ENCODE data around the gene RPL34.

The RPL34 gene

GRCh38 chr4:108635070-108635655, 14.8 kb downstream of the RPL34 start:
- 98% methylated on average over 6 of the region's 8 CpGs for WGBS
- Histone ChIP-seq H3K27me3 (ENCODE audit: control insufficient read depth in 1 of 2, insufficient read depth in 1 of 2, low read length in 2 of 2) (no peaks in the 10 kb centered on the region), H4K91ac (ENCODE audit: low read length) (no peak overlapping the region), H3K14ac (ENCODE audit: low read length in 2 of 2) (no peak overlapping the region), H3K4me3 (ENCODE audit: insufficient read depth in 1 of 2, low read depth in 1 of 2, low read length in 2 of 2) (no peak overlapping the region), H3K4ac (ENCODE audit: low read depth in 1 of 2, low read length in 2 of 2) (no peak overlapping the region), H3K23ac (ENCODE audit: low read length in 2 of 2) (no peak overlapping the region), H2BK12ac (ENCODE audit: low read length in 2 of 2) (no peak overlapping the region), H3K79me1 (replicated peaks; ENCODE audit: low read length, poor library complexity, severe bottlenecking) (no peaks in the 10 kb centered on the region), H3K4me2 (ENCODE audit: low read length, poor library complexity, severe bottlenecking) (no peak overlapping the region), H2AFZ (ENCODE audit: low read depth, low read length) (no peak overlapping the region), H3K4me1 (ENCODE audit: control insufficient read depth, insufficient read depth, low read depth, low read length) (no peaks in the 10 kb centered on the region), H2AK5ac (ENCODE audit: low read length, severe bottlenecking) (no peak overlapping the region), H2BK120ac (ENCODE audit: low read depth, low read length) (no peak overlapping the region), H2BK15ac (ENCODE audit: low read depth, poor library complexity, severe bottlenecking) (no peak overlapping the region), H3K9me3 (ENCODE audit: control insufficient read depth, low read length) (no peaks in the 10 kb centered on the region), H3K18ac (ENCODE audit: low read depth in 1 of 2, low read length in 2 of 2) (no peak overlapping the region), H4K8ac (ENCODE audit: low read length) (no peak overlapping the region), H3K9ac (ENCODE audit: low read length) (no peak overlapping the region), H2BK5ac (ENCODE audit: low read depth, low read length, poor library complexity, severe bottlenecking) (no peak overlapping the region), H3K27ac (ENCODE audit: low read length, poor library complexity, severe bottlenecking) (no peak overlapping the region), H3K36me3 (ENCODE audit: control insufficient read depth in 1 of 2, insufficient read depth in 2 of 2, low read depth in 1 of 2, low read length in 2 of 2) (peaks cover 11 to 57% of the 10 kb centered on the region in 2 experiments)
- no peak for DNase-seq

GRCh38 chr4:108636246-108636645, 15.9 kb downstream of the RPL34 start:
- Histone ChIP-seq H2AK5ac (ENCODE audit: low read length, severe bottlenecking) (no peak overlapping the region), H3K36me3 (ENCODE audit: control insufficient read depth in 1 of 2, insufficient read depth in 2 of 2, low read depth in 1 of 2, low read length in 2 of 2) (peaks cover 11 to 47% of the 10 kb centered on the region in 2 experiments), H2BK12ac (ENCODE audit: low read length in 2 of 2) (no peak overlapping the region), H3K79me1 (replicated peaks; ENCODE audit: low read length, poor library complexity, severe bottlenecking) (no peaks in the 10 kb centered on the region), H2BK120ac (ENCODE audit: low read depth, low read length) (no peak overlapping the region), H2BK15ac (ENCODE audit: low read depth, poor library complexity, severe bottlenecking) (no peak overlapping the region), H4K8ac (ENCODE audit: low read length) (no peak overlapping the region), H2BK5ac (ENCODE audit: low read depth, low read length, poor library complexity, severe bottlenecking) (no peak overlapping the region), H3K4me2 (ENCODE audit: low read length, poor library complexity, severe bottlenecking) (no peak overlapping the region), H2AFZ (ENCODE audit: low read depth, low read length) (no peak overlapping the region), H3K23ac (ENCODE audit: low read length in 2 of 2) (no peak overlapping the region), H3K18ac (ENCODE audit: low read depth in 1 of 2, low read length in 2 of 2) (no peak overlapping the region), H3K9me3 (ENCODE audit: control insufficient read depth, low read length) (no peaks in the 10 kb centered on the region), H3K4me3 (ENCODE audit: insufficient read depth in 1 of 2, low read depth in 1 of 2, low read length in 2 of 2) (no peak overlapping the region), H3K14ac (ENCODE audit: low read length in 2 of 2) (no peak overlapping the region), H3K4me1 (ENCODE audit: control insufficient read depth, insufficient read depth, low read depth, low read length) (no peaks in the 10 kb centered on the region), H4K91ac (ENCODE audit: low read length) (no peak overlapping the region), H3K27ac (ENCODE audit: low read length, poor library complexity, severe bottlenecking) (no peak overlapping the region), H3K9ac (ENCODE audit: low read length) (no peak overlapping the region), H3K4ac (ENCODE audit: low read depth in 1 of 2, low read length in 2 of 2) (no peak overlapping the region), H3K27me3 (ENCODE audit: control insufficient read depth in 1 of 2, insufficient read depth in 1 of 2, low read length in 2 of 2) (no peaks in the 10 kb centered on the region)
- 100% methylated on average over 1 of the region's 1 CpG for whole genome bisulfite sequencing
- DNase-seq, result no peak

GRCh38 chr4:108637856-108638255, 17.5 kb downstream of the RPL34 start:
- Histone ChIP-seq H3K36me3 (ENCODE audit: control insufficient read depth in 1 of 2, insufficient read depth in 2 of 2, low read depth in 1 of 2, low read length in 2 of 2) (peaks cover 14 to 31% of the 10 kb centered on the region in 2 experiments), H3K18ac (ENCODE audit: low read depth in 1 of 2, low read length in 2 of 2) (no peak overlapping the region), H4K91ac (ENCODE audit: low read length) (no peak overlapping the region), H3K23ac (ENCODE audit: low read length in 2 of 2) (no peak overlapping the region), H3K4me1 (ENCODE audit: control insufficient read depth, insufficient read depth, low read depth, low read length) (no peaks in the 10 kb centered on the region), H3K9me3 (ENCODE audit: control insufficient read depth, low read length) (no peaks in the 10 kb centered on the region), H3K14ac (ENCODE audit: low read length in 2 of 2) (no peak overlapping the region), H2AK5ac (ENCODE audit: low read length, severe bottlenecking) (no peak overlapping the region), H3K79me1 (replicated peaks; ENCODE audit: low read length, poor library complexity, severe bottlenecking) (no peaks in the 10 kb centered on the region), H3K4ac (ENCODE audit: low read depth in 1 of 2, low read length in 2 of 2) (no peak overlapping the region), H3K4me3 (ENCODE audit: insufficient read depth in 1 of 2, low read depth in 1 of 2, low read length in 2 of 2) (no peak overlapping the region), H2AFZ (ENCODE audit: low read depth, low read length) (no peak overlapping the region), H2BK15ac (ENCODE audit: low read depth, poor library complexity, severe bottlenecking) (no peak overlapping the region), H3K27ac (ENCODE audit: low read length, poor library complexity, severe bottlenecking) (no peak overlapping the region), H3K4me2 (ENCODE audit: low read length, poor library complexity, severe bottlenecking) (no peak overlapping the region), H4K8ac (ENCODE audit: low read length) (no peak overlapping the region), H3K9ac (ENCODE audit: low read length) (no peak overlapping the region), H2BK12ac (ENCODE audit: low read length in 2 of 2) (no peak overlapping the region), H2BK5ac (ENCODE audit: low read depth, low read length, poor library complexity, severe bottlenecking) (peak overlapping the region; percentile 58), H2BK120ac (ENCODE audit: low read depth, low read length) (no peak overlapping the region), H3K27me3 (ENCODE audit: control insufficient read depth in 1 of 2, insufficient read depth in 1 of 2, low read length in 2 of 2) (no peaks in the 10 kb centered on the region)
- peak; percentile 15 for DNase-seq
- WGBS, result 86% methylated on average over 1 of the region's 2 CpGs

GRCh38 chr4:108644237-108644636, 23.9 kb downstream of the RPL34 start:
- WGBS, result no CpG with 5 or more reads among the region's 1 CpG
- H3K27me3 ChIP-seq (ENCODE audit: control insufficient read depth in 1 of 2, insufficient read depth in 1 of 2, low read length in 2 of 2), result no peaks in the 10 kb centered on the region
- H3K4me2 ChIP-seq (ENCODE audit: low read length, poor library complexity, severe bottlenecking), result no peak overlapping the region
- DNase-seq, result peak; percentile 25
- peaks cover 3% of the 10 kb centered on the region for H3K4me1 ChIP-seq (ENCODE audit: control insufficient read depth, insufficient read depth, low read depth, low read length)
- no peak overlapping the region for H3K4ac ChIP-seq (ENCODE audit: low read depth in 1 of 2, low read length in 2 of 2)
- H2BK12ac ChIP-seq (ENCODE audit: low read length in 2 of 2), result no peak overlapping the region
- no peak overlapping the region for H2BK120ac ChIP-seq (ENCODE audit: low read depth, low read length)
- no peak overlapping the region for H3K18ac ChIP-seq (ENCODE audit: low read depth in 1 of 2, low read length in 2 of 2)
- H2AFZ ChIP-seq (ENCODE audit: low read depth, low read length), result no peak overlapping the region
- H2BK5ac ChIP-seq (ENCODE audit: low read depth, low read length, poor library complexity, severe bottlenecking), result no peak overlapping the region
- H3K14ac ChIP-seq (ENCODE audit: low read length in 2 of 2), result no peak overlapping the region
- no peaks in the 10 kb centered on the region for H3K79me1 ChIP-seq (replicated peaks; ENCODE audit: low read length, poor library complexity, severe bottlenecking)
- no peak overlapping the region for H3K23ac ChIP-seq (ENCODE audit: low read length in 2 of 2)
- no peak overlapping the region for H3K4me3 ChIP-seq (ENCODE audit: insufficient read depth in 1 of 2, low read depth in 1 of 2, low read length in 2 of 2)
- H3K36me3 ChIP-seq (ENCODE audit: control insufficient read depth in 1 of 2, insufficient read depth in 2 of 2, low read depth in 1 of 2, low read length in 2 of 2), result peaks cover 0 to 3% of the 10 kb centered on the region in 2 experiments
- no peak overlapping the region for H2AK5ac ChIP-seq (ENCODE audit: low read length, severe bottlenecking)
- peak overlapping the region; percentile 43 for H3K27ac ChIP-seq (ENCODE audit: low read length, poor library complexity, severe bottlenecking)
- H4K8ac ChIP-seq (ENCODE audit: low read length), result no peak overlapping the region
- peak overlapping the region; percentile 59 for H3K9ac ChIP-seq (ENCODE audit: low read length)
- no peaks in the 10 kb centered on the region for H3K9me3 ChIP-seq (ENCODE audit: control insufficient read depth, low read length)
- no peak overlapping the region for H2BK15ac ChIP-seq (ENCODE audit: low read depth, poor library complexity, severe bottlenecking)
- H4K91ac ChIP-seq (ENCODE audit: low read length), result no peak overlapping the region

Data from mesenchymal stem cell (in vitro differentiated cells and primary cell).